RWPE1 (cell line): ENCODE results near the gene BHLHE41.

Experiments
- CTCF ChIA-PET: fragments of 350-600 bp; sonication (Branson Sonifier 250); formaldehyde crosslinking; extraction: SDS; loops from one replicate; lab custom pipeline; 2021; lab: Yijun Ruan, JAX
- POLR2A ChIA-PET: fragments of 400-600 bp; formaldehyde crosslinking; extraction: SDS; loops from one replicate; lab custom pipeline; 2020; ENCODE audit warnings: antibody characterized with exemption; ENCODE audit not compliant: low non-redundant PET; lab: Yijun Ruan, JAX
- DNase-seq: peaks from one replicate; pipeline ENCODE4 v3.0.0; 2012; ENCODE audit warnings: low spot score
- H3K27ac ChIP-seq: fragments of 450-650 bp; 2 replicates; pipeline ENCODE4 v1.5.1; 2017
- TF ChIP-seq, protein P1 (sequence below): fragments of 450-650 bp; conservative IDR thresholded peaks from 2 replicates; pipeline ENCODE4 v1.5.1; 2017; ENCODE audit warnings: low read depth, mild to moderate bottlenecking

The BHLHE41 gene

DNA sequence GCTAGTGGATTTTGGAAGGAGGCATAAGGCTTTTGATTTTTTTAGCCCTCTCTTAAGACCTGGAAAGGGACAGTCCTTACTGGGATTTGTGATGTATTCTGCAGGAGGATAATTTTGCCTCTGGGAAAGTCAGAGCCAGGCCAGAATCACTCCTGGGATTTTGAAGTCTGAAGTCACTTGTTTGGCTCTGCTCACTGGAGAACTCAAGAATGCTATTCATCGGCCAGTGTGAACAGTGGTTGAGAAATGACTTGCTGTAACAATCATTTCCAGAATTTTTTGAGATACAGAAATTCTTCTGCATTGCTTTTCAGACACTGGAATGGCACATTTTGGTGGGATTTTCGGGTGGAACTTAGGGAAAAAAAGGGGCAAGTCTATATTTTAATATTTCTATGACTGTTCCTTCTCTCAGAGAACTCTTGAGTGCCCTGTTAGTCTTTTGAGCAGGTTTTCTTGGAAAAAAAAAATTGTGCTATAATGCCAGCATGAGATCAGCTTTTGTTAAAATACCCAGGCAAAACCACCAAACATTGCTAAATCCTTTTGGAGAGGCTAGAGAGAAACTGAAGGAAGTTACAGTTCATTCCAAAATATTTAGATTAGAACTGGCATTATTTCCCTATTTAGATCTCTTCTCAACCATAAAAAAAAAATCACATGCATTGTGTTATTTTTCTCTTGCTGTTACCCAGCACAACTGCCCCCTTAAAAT is 26.1 kb upstream of the BHLHE41 start:
- DNase-seq = no peak
- no peak overlapping the region for H3K27ac ChIP-seq
- TF ChIP-seq, protein P1, sequence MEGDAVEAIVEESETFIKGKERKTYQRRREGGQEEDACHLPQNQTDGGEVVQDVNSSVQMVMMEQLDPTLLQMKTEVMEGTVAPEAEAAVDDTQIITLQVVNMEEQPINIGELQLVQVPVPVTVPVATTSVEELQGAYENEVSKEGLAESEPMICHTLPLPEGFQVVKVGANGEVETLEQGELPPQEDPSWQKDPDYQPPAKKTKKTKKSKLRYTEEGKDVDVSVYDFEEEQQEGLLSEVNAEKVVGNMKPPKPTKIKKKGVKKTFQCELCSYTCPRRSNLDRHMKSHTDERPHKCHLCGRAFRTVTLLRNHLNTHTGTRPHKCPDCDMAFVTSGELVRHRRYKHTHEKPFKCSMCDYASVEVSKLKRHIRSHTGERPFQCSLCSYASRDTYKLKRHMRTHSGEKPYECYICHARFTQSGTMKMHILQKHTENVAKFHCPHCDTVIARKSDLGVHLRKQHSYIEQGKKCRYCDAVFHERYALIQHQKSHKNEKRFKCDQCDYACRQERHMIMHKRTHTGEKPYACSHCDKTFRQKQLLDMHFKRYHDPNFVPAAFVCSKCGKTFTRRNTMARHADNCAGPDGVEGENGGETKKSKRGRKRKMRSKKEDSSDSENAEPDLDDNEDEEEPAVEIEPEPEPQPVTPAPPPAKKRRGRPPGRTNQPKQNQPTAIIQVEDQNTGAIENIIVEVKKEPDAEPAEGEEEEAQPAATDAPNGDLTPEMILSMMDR = no peak
- CTCF ChIA-PET = interaction anchor here (1.0 to 1.2 kb wide), 2 partner anchors 18 to 20 kb away, joined by 3 read pairs; no protein-coding TSS in a partner anchor
- POLR2A ChIA-PET = no interaction called here

DNA sequence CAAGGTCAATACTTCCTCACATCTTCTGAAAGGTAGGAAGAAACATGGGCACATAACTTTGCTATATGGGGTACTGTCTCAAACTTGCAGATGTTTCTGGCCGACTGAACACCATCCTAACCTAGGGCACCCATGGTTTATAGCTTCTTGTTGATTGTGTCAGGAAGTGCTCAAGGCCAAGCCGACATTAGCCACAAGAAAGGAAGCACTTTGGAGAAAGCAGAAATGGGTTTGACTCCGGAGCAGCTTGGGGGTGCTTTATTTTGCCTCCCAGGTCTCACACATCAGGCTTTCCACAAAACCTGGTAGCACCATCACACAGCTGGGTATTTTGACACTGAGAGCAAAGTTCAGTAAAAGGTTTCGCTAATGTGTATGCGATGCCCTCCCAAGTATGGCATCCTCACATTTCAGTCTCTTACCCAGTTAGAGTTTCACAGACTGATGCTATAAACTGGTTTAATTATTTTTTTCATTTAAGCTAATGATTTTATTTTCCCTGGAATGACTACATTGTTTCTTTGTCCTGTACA is 25.2 kb upstream of the BHLHE41 start:
- no peak for DNase-seq
- POLR2A ChIA-PET = no interaction called here
- H3K27ac ChIP-seq = no peak overlapping the region
- CTCF ChIA-PET = no interaction called here
- TF ChIP-seq, protein P1 = no peak

DNA sequence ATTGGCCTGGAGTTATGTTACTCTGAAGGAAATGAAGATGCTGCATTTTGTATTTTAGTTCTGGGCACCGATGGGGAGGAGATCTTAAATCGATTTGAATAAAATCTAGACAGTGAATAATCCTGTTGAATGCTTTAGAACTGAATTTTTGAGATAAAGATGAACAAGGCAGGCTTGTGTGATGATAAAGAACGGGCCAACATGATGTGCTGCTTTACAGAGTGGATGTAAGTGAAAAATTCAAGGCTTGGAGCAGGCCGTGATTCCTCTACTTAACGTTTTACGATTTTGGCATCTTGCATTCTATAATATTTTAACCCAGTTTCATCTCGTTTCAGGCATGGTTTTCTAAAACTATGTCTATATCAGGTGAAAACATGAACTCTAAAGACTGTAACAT is 23.5 kb upstream of the BHLHE41 start:
- no peak overlapping the region for H3K27ac ChIP-seq
- POLR2A ChIA-PET = no interaction called here
- no peak for DNase-seq
- CTCF ChIA-PET = interaction anchor here (0.6 kb wide), 1 partner anchor 980 kb away, joined by 3 read pairs; no protein-coding TSS in a partner anchor
- TF ChIP-seq, protein P1 = no peak

DNA sequence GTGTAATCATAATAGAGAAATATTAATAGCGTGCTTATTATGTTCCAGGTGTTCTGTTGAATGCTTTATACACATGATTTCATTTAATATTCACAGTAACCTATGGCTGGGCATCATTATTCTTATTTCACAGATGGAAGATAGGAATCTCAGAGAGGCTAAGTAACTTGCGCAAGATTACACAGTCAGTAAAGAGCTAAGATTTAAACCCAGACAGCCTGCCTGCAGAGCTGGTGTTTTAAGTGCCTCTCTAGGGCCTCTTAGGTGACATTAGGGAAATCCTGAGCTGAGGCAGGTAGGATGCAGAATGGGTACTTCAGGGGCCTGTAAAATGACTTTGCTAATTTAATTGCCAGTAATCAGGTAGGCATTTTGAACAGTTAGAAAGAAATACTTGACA is 18.5 kb upstream of the BHLHE41 start:
- DNase-seq = no peak
- H3K27ac ChIP-seq = no peak overlapping the region
- ChIA-PET CTCF (no interaction called here), POLR2A (no interaction called here)
- TF ChIP-seq, protein P1 = no peak

DNA sequence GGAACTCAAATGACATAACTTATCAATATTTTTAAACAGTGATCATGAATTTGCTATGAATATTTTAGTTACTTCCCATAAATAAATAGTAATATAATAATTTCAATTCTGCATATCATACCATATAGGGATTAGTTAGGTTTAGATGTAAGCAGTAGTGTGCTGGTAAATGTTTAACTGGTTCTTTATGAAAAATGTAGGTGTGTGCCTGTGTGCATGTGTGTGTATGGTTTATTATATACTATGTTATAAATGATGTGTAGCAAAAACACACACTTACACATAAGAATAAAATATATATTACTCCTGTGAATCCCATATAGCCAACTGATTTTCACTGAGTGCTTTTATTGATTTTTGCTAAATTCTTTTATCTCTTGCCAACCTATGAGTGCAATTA is 14.0 kb upstream of the BHLHE41 start:
- H3K27ac ChIP-seq = no peak overlapping the region
- TF ChIP-seq, protein P1 = no peak
- POLR2A ChIA-PET = no interaction called here
- CTCF ChIA-PET = no interaction called here
- DNase-seq = no peak

DNA sequence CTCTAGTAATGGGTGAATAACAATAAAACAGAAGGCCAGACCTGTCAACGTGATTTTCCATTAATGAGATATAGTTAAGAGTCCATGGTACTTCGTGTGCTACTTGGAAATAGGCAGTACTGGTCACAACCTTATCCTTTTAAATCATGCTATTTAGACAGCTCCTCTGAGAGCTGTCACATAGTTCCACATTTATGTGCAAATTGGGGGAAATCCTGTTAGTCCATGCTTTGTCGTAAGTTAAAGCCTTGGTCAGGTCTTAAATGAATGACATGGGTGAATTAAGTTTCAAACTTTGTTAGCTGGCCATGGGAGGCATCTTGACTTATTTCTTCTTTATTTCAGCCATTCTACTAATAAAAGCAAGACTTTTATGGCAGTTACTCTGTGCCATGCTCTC is 11.9 kb upstream of the BHLHE41 start:
- no peak for DNase-seq
- POLR2A ChIA-PET = no interaction called here
- TF ChIP-seq, protein P1 = no peak
- CTCF ChIA-PET = interaction anchor here (0.6 to 0.7 kb wide), 2 partner anchors 150 to 1304 kb away, joined by 3 read pairs; no protein-coding TSS in a partner anchor
- no peak overlapping the region for H3K27ac ChIP-seq
